IPS-18c (cell line): ENCODE results near the gene ZNF329.

Source experiments
- H3K4me3 ChIP-seq: 2 replicates; pipeline ENCODE4 v1.7.0; 2013; ENCODE audit warnings: low read depth, mild to moderate bottlenecking, low read length, moderate library complexity; ENCODE audit not compliant: insufficient read depth
- H3K9me3 ChIP-seq: one replicate; pipeline ENCODE4 v1.6.1; 2013; ENCODE audit warnings: mild to moderate bottlenecking, low read length, moderate library complexity; ENCODE audit not compliant: control insufficient read depth, insufficient read depth

The ZNF329 gene

DNA sequence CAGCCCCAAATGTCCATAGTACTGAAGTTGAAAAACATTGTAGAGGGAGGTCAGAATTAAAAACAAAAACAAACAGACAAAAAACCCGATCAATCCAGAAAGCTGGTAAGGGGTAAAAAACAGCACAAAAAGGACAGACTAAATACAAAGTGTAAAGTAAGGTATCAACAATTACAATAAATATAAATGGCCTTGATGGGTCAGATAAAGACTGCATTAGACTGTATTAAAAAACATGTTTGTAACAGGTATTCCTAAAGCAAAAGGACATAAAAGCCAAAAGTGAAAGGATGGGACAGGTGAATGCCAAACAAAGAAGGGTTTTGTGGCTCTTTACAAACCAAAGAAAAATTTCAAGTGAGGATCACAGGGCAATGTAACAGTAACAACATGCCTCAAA is 16.3 kb downstream of the ZNF329 start:
- H3K9me3 ChIP-seq = peaks cover 49% of the 10 kb centered on the region

DNA sequence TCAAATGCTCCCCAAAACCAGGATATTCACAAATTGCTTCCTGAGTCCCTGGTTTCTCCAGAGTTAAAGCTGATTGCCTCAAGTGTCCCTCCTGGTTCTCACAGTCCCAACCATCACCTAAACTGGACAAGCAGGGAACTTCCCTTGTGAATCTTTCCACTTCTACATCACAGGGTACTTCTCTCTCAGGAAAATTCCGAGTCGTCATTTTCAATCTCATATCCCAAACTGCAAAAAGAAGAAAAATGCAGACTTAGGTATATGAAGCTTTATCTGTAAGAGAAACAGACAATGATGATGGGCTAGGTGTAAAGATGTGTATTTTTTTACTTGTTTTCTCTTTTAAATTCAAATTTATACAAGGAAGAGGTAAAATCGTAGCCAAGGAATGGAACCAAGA is 21.3 kb downstream of the ZNF329 start:
- H3K4me3 ChIP-seq = no peak overlapping the region
- peaks cover 69% of the 10 kb centered on the region for H3K9me3 ChIP-seq

More for the DNA sequence above, 16.3 kb downstream of the ZNF329 start:
- no peak overlapping the region for H3K4me3 ChIP-seq

- Histone ChIP-seq H3K4me3 (peak overlapping the region; percentile 29; the same call in 1 of the 2 replicates), H3K9me3 (peaks cover 68% of the 10 kb centered on the region)
Measured at GRCh38 chr19:58128041-58128685, 22.4 kb downstream of the ZNF329 start.

DNA sequence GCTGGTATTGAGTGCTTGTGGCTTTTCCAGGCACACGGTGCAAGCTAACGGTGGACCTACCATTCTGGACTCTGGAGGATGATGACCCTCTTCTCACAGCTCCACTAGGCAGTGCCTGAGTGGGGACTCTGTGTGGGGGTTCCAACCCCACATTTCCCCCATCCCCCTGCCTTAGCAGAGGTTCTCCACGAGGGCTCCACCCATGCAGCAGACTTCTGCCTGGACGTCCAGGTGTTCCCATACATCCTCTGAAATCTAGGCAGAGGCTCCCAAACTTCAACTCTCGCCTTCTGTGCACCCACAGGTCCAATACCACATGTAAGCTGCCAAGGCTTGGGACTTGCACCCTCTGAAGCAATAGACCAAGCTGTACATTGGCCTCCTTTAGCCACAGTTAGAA is 27.2 kb downstream of the ZNF329 start:
- peaks cover 55% of the 10 kb centered on the region for H3K9me3 ChIP-seq

DNA sequence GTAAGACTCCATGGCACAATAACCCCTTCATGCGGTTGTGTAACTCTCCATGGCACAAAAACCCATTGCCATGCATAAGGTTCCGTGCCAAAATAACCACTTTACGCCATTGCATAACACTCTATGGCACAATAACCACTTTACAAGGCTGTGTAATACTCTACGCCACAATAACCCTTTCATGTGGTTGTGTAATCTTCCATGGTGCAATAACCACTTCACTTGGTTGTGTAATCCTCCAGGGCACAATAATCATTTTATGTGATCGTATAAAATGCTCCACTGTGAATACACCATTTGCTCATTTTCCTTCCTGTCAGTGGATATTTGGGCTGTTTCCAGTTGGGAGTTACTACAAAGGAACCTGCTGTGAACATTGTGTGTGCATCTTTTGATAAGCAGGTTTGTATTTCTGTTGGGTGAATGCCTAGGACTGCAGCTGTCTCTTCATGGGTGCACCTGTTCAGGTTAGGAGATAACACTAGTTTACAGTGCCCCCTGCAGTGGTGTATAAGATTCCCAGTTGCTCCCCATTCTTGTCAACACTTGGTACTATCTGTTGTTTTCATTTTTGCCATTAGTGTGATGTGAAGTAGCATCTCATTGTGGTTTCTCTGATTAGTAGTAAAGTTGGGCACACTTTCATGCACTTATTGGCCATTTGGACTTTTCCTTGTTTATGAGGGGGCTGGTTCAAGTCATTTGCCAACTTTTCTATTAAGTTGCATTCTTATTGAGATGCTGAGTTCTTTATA is 31.4 kb downstream of the ZNF329 start:
- peak overlapping the region; percentile 24; the same call in 1 of the 2 replicates for H3K4me3 ChIP-seq
- peaks cover 34% of the 10 kb centered on the region for H3K9me3 ChIP-seq

More for the DNA sequence above, 27.2 kb downstream of the ZNF329 start:
- no peak overlapping the region; the same call in 1 of the 2 replicates for H3K4me3 ChIP-seq

GRCh38 chr19:58117841-58118575 is 32.6 kb downstream of the ZNF329 start:
- Histone ChIP-seq H3K4me3 (peak overlapping the region; percentile 9; the same call in 1 of the 2 replicates), H3K9me3 (peaks cover 31% of the 10 kb centered on the region)

- Histone ChIP-seq H3K4me3 (no peak overlapping the region), H3K9me3 (peaks cover 26% of the 10 kb centered on the region)
Measured at GRCh38 chr19:58108546-58108817, 42.1 kb downstream of the ZNF329 start.

- no peak overlapping the region; the same call in 1 of the 2 replicates for H3K4me3 ChIP-seq
- peaks cover 25% of the 10 kb centered on the region for H3K9me3 ChIP-seq
Measured at GRCh38 chr19:58107778-58108545, 42.6 kb downstream of the ZNF329 start.

GRCh38 chr19:58098682-58098998 is 51.9 kb downstream of the ZNF329 start:
- Histone ChIP-seq H3K4me3 (peak overlapping the region; percentile 59), H3K9me3 (peaks cover 2% of the 10 kb centered on the region)

GRCh38 chr19:58097781-58098681 is 52.6 kb downstream of the ZNF329 start, which contains the start of gene ZSCAN18:
TSS of gene ZSCAN18 (minus strand) at chr19:58098231. CDS start at chr19:58090267, 7,964 bp downstream.
- peak within 1 kb of the TSS; percentile 91 for H3K4me3 ChIP-seq
- H3K9me3 ChIP-seq = no peaks in the 10 kb centered on the region

DNA sequence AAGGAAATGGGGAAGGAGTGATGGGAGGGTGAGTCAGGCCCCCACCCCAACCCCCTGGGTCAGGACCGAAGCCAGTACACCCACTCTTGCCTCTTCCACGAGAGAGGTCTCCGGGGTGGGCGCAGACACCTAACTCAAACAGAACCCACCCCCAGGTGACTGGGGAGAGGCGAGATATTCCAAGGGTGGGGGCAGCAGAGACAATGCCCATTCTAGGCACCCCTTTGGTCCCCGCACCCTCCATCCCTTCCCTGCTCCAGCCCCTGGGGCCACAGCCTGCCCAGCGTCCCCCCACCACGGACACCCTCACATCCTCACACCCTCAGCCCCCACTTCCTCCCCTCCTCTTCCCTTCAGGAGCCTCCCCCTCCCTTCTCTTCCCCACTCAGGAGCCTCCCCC is 53.2 kb downstream of the ZNF329 start:
- H3K4me3 ChIP-seq = peak overlapping the region; percentile 91
- H3K9me3 ChIP-seq = no peaks in the 10 kb centered on the region

DNA sequence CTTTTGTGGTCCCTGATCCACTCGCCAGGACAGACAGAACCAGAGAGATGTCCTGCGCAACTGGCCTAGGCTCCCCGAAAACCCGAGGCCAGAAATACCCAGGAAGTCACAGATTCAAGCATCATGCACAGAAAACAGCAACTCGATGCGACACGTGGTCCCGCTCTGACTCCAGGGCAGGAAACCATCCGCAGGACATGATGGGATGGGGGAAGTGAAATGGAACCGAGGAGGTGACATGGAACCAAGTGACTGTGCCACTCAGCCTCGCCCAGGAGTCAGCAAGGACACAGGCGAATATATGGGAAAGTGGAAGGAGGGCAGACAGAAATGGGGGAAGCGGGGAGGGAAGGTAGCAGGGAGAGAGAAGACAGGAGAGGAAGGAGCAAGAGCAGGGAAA is 53.7 kb downstream of the ZNF329 start:
- Histone ChIP-seq H3K9me3 (no peaks in the 10 kb centered on the region), H3K4me3 (peak overlapping the region; percentile 91; the same call in 1 of the 2 replicates)

DNA sequence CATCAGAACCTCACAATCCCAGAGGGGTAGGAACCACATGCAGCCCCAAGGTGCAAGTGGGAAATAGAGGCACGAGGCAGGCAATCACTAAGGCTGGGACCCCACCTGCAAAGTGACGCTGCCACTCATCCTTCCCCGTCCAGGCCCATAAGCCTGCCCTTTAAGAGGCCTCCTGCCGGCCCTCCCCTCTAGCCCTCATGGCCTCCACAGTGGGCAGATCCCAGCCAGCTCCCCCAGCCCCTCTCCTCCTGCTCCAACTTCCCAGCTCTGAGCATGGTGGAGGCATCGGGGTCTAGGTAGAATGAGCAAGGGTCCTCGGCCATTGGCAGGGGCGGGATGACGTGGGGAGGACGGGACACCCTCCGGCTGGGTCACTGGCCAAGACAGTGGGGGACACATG is 55.3 kb downstream of the ZNF329 start:
- no peak overlapping the region for H3K4me3 ChIP-seq
- H3K9me3 ChIP-seq = no peaks in the 10 kb centered on the region

GRCh38 chr19:58093071-58093470 is 57.5 kb downstream of the ZNF329 start:
- Histone ChIP-seq H3K4me3 (no peak overlapping the region), H3K9me3 (no peaks in the 10 kb centered on the region)

- H3K4me3 ChIP-seq = no peak overlapping the region
- no peaks in the 10 kb centered on the region for H3K9me3 ChIP-seq
Measured at GRCh38 chr19:58091251-58091995, 59.2 kb downstream of the ZNF329 start.

- H3K4me3 ChIP-seq = no peak overlapping the region
- peaks cover 2% of the 10 kb centered on the region for H3K9me3 ChIP-seq
Measured at GRCh38 chr19:58089846-58090245, 60.7 kb downstream of the ZNF329 start.
